DMS53 treated with DMSO at 0.1 percent for 48 hours (cell line): ENCODE measurements around the gene SMURF2.
"Not testable (repeated sequence)": the region's sequence is repeated elsewhere in the genome, so short reads cannot be mapped to it uniquely, and the experiment has no call there.

Experiments
- DNase-seq: peaks from one replicate; lab custom pipeline; 2025; ENCODE audit not compliant: unreplicated experiment; lab: John Stamatoyannopoulos, UW

Gene SMURF2

GRCh38 chr17:64661976-64662773 is at the start of gene SMURF2:
Gene SMURF2 (minus strand): TSS chr17:64662307. CDS start chr17:64661880, 427 bp downstream.
- peak; percentile 35 for DNase-seq

- DNase-seq, result no peak
These were observed 47.4 kb upstream of the SMURF2 start for GRCh38 chr17:64709481-64709880.

DNA sequence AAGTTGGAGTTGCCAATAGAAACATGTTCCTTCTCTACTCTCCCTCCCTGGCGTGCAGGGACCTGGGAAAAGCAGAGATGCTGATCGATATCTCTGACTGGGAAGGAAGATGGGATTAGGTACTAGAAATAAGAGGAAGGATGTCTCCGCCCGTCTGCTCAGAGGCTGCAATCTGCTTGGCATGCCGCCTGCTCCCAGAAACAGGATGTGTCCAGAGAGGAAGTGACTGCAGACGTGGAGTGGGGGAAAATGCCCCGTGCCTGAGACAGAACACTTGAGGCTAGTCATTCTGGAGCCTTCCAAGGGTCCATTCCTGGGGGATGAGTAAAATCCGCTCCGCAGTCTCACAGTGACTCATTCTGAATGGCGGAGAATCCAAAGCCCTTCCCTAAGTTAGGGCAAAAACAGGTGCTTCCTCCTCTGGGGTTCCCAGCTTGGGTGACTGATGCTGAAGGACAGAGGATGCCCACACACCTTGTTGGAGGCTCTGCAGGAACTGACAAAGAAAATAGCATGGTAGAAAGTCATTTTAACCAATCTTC is 45.0 kb upstream of the SMURF2 start:
- DNase-seq, result peak; percentile 50

GRCh38 chr17:64706224-64707049 is 44.3 kb upstream of the SMURF2 start:
- DNase-seq, result no peak

DNA sequence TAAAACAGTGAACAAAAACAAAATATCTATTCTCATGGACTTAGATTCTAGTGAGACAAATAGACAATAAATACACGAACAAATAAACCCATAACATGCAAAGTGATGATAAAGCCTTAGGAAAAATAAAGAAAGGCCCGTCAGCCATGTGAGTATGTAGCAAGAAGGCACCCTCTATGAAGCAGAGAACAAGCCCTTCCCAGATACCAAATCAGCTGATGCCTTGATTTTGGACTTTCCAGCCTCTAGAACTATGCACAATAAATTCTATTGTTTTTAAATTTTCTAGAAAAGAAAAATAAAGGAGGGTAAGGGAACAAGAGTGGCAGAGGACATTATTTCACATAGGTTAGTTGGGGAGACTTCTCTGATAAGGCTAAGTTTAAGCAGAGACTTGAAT is 40.7 kb upstream of the SMURF2 start:
- no peak for DNase-seq

DNA sequence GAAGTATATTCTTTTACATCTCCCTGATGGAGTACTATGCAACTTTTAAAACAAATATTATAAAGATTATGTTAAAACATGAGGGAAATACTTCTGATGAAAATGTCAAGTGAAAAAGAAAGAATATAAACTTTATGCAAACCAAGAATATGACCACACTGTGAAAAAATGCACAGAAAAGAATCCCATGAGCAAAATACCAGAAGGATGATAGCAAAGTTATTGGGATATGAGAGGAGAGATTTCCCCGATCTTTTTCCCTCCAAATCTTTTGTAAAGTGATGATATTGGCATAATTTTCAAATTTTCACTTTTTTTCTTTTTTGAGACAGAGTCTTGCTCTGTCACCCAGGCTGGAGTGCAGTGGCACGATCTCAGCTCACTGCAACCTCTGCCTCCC is 36.6 kb upstream of the SMURF2 start:
- DNase-seq, result no peak

- peak; percentile 57 for DNase-seq
These were observed 32.1 kb upstream of the SMURF2 start for GRCh38 chr17:64694207-64694606.

- no peak for DNase-seq
These were observed 30.1 kb upstream of the SMURF2 start for GRCh38 chr17:64692187-64692586.

DNA sequence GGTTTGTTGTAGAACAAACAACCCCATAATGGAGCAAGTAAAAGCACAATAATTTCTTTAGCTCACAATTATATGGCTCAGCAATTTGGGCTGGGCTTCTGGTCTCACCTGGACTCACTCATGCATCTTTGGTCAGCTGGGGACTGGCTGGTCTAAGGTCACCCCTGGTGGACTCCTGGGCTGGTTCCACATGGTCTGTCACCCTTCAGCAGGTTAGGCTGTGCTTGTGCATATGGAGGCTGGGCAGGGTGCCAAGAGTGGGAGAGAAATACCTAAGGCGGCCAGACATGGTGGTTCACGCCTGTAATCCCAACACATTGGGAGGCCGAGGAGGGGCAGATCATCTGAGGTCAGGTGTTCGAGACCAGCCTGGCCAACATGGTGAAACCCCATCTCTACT is 27.0 kb upstream of the SMURF2 start:
- no peak for DNase-seq

- no peak for DNase-seq
These were observed 26.4 kb upstream of the SMURF2 start for GRCh38 chr17:64688481-64688880.

GRCh38 chr17:64687961-64688360 is 25.9 kb upstream of the SMURF2 start:
- DNase-seq, result no peak

GRCh38 chr17:64687376-64687775 is 25.3 kb upstream of the SMURF2 start:
- no peak for DNase-seq

DNA sequence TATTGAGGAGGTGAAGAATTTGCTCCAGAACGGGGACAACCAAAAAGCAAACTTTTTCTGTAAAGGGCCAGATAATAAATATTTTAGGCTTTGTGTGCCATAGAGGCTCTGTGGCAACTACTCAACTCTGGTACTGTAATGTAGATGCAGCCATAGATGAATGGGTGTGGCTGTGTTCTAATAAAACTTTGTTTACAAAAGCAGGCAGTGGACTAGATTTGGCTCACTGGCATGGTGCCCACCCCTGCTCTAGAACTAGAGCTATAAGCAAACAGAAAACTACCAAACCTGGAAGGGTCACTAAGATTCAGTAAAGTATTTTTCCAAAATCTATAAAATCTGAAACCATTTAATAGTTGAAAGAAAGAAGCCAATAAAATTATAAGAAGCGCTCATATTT is 24.6 kb upstream of the SMURF2 start:
- no peak for DNase-seq

DNA sequence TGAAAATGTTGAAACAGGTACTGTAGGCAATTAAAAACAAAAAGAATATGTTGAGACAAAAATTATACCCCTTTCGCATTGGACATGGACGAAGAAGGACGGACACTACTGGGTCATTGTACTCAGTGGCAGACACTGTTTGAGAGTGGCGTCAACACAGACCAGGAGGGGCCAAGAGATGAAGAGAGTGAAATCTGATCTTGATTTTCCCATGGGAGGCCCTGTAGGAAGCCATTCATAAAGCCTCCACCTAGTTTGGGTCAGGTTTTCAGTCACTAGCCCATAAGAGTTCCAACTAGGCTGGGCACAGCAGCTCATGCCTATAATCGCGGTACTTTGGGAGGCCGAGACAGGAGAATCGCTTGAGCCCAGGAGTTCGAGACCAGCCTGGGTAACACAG is 23.6 kb upstream of the SMURF2 start:
- no peak for DNase-seq

GRCh38 chr17:64683796-64684195 is 21.7 kb upstream of the SMURF2 start:
- DNase-seq, result no peak

DNA sequence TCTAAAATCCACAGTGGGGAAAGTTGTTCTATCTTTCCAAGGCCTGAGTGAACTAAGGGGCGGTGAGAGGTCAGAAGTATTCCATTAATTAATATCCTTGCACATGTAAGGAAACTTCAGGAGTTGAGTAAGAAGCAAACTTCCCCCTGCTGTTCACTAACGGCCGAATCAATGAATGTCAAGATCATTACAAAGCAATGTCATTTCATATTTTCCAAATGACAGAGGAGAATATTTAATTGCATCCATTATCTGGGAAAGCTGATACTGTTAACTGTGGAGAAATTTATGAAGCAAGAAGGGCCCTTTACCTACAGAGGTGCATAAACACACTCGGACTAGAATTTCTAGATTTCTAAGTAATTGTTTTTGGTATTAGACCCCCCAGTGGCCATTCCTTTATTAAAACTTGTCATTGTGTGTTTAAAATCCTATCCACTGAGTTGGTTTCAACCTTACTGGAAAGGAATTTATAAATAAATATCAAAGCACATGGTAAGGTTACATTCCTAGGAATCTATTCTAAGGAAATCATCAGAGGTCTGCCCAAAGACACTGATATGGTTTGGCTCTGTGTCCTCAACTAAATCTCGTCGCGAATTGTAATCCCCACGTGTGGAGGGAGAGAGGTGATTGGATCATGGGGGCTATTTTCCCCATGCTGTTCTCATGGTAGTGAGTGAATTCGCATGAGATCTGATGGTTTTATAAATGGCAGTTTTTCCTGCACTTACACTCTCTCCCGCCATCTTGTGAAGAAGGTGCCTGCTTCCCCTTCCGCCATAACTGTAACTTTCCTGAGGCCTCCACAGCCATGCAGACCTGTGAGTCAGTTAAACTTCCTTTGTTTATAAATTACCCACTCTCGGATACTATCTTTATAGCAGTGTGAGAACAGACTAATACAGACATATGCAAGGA is 20.4 kb upstream of the SMURF2 start:
- no peak for DNase-seq

DNA sequence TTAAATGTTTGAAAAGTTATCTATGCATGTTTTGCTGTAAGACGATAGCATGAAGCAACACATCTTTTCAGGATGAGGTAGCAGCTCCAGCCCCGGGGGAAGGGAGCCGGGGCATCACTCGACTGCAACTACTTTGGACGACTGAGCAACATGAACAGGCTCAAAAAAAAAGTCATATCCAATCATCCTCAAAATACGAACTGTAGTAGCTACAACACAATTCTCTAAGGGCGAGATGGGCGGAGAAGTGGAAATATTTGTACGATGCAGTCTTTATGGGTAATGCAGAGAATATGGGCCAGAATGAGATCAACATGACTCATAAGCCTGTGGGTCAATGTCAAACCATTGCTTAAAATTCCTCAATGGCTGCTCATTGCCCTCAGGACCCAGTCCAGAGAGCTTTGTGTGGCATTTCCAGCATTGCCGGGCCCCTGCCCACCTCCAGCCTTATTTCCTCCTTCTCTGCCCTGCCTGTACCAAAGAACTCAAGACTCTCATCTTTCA is 17.7 kb upstream of the SMURF2 start:
- no peak for DNase-seq

DNA sequence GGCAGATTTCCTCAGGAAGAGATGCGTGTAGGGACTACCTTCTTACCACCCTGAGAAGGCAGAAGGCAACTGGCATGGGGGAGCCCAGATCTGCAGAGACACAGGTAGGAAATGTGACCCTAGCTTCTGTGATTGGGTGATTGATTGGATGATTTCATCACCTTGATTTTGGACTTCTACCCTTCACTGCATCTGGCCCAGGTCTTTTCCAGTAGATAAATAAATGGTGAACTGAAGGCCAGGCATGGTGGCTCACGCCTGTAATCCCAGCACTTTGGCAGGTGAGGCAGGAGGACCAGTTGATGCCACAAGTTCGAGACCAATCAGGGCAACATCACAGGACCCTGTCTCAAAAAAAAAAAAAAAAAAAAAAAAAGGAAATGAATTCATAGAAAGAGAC is 14.7 kb upstream of the SMURF2 start:
- DNase-seq, result no peak

GRCh38 chr17:64670843-64671590 is 8.9 kb upstream of the SMURF2 start:
- DNase-seq, result not testable (repeated sequence)
